ENCODE measurements around the gene SLC34A2.
A peak's percentile ranks its signal among the peaks of the same experiment; 100 is the strongest.

The SLC34A2 gene

GRCh38 chr4:25663781-25664180 is 8.1 kb downstream of the SLC34A2 start:
- no peak for DNase-seq

- no peak for DNase-seq
Observed at GRCh38 chr4:25666031-25666630, 10.5 kb downstream of the SLC34A2 start.

DNA sequence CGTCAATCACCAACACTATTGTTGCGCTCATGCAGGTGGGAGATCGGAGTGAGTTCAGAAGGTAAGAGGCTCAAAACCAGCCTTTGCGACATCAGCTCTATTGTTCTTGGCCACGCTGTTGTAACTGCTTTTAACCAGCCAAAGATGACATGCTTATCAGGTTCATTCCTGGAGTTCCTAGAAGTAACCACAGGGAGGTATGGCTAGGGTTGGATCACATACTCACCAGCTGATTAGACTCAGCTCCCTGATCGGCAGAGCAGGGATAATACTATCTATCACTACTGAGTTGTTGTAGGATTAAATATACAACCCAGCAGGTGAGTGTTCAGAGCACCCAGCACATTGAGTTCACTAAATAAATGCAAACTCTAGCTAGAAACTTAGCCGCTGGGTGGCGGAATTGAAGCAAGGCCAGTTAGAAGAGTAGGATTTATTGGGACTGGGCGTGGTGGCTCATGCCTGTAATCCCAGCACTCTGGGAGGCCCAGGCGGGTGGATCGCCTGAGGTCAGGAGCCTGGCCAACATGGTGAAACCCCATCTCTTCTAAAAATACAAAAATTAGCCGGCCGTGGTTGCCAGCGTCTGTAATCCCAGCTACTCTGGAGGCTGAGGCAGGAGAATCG is 12.4 kb downstream of the SLC34A2 start:
- DNase-seq: no peak

- no peak for DNase-seq
Observed at GRCh38 chr4:25670991-25671390, 15.3 kb downstream of the SLC34A2 start.

GRCh38 chr4:25672756-25673155 is 17.1 kb downstream of the SLC34A2 start:
- DNase-seq: no peak

- DNase-seq: no peak
Observed at GRCh38 chr4:25674386-25674785, 18.7 kb downstream of the SLC34A2 start.

DNA sequence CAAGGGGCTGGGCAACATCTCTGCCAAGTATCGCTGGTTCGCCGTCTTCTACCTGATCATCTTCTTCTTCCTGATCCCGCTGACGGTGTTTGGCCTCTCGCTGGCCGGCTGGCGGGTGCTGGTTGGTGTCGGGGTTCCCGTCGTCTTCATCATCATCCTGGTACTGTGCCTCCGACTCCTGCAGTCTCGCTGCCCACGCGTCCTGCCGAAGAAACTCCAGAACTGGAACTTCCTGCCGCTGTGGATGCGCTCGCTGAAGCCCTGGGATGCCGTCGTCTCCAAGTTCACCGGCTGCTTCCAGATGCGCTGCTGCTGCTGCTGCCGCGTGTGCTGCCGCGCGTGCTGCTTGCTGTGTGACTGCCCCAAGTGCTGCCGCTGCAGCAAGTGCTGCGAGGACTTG is 20.6 kb downstream of the SLC34A2 start:
- no peak for DNase-seq

DNA sequence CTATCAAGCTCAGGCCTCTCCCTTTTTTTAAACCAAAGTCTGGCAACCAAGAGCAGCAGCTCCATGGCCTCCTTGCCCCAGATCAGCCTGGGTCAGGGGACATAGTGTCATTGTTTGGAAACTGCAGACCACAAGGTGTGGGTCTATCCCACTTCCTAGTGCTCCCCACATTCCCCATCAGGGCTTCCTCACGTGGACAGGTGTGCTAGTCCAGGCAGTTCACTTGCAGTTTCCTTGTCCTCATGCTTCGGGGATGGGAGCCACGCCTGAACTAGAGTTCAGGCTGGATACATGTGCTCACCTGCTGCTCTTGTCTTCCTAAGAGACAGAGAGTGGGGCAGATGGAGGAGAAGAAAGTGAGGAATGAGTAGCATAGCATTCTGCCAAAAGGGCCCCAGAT is 21.5 kb downstream of the SLC34A2 start:
- DNase-seq: no peak

GRCh38 chr4:25677943-25678342 is 22.3 kb downstream of the SLC34A2 start:
- DNase-seq: no peak

- DNase-seq: peak; percentile 38
Observed at GRCh38 chr4:25687773-25688172, 32.1 kb downstream of the SLC34A2 start.

DNA sequence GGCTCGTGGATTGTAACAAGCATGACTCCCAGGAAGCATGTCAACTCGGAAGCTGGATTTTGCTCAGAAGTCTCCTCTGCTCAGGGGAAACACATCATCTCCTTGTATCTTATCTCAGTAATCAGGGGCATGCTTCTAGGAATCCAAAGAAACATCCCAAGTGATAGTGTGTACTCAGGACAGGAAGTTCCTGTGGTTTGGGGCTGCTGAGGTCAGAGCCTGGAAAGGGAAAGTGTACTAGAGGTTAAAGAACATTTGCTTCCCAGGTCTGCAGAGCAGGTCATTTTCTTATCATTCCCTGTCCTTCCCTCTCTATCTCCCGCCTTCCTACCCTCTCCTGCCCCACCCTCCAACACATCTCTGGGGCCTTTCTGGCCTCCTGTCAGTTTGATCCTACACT is 38.8 kb downstream of the SLC34A2 start:
- no peak for DNase-seq

DNA sequence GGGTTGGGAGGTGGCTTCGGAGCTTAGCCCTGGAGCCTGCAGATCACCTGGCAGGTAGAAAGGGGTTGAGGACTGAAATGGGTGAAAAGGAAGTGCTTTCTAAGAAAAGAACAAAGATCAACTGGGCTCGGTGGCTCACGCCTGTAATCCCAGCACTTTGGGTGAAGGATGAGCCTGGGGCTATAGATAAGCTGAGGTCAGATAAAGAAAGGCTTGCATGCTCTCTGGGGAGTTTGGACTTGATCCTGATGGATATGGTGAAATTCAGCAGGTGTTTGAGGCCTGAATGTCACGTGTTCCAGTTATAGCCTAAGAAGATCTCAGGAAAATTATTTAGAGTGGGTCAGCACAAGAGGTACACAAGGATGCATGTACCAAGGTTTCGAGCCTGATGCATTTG is 40.8 kb downstream of the SLC34A2 start:
- no peak for DNase-seq

DNA sequence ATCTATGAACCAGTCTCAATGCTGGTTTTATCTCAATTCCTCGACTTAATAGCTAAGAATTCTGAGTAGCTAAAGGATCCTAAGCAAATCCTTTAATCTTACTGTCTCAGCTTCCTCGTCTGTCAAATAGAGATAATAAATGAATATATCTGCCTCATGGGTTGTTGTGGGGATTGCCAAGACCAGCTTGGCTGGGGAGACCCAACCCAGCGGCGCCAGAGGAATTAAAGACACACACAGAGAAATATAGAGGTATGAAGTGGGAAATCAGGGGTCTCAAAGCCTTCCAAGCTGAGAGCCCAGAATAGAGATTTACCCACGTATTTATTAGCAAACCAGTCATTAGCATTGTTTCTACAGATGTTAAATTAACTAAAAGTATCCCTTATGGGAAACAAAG is 41.9 kb downstream of the SLC34A2 start:
- DNase-seq: no peak

- DNase-seq: no peak
Observed at GRCh38 chr4:25700661-25701060, 45.0 kb downstream of the SLC34A2 start.

DNA sequence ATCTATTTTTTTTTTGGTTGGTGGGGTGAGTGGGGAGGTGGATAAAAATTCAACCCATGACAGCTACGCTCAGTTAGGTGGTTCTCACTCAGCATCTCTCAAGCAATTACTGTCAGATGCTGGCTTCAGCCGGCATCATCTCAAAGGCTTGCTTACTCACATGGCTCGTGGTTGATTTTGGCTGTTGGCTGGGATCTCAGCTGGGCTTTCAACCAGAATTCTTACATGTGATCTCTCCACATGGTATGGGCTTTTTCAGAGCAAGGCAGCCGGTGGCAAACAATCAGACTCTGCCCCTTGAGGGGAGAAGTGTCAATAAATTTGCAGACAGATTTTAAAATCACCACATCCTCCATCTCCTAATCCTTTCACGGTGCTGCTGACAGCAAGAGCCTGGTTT is 47.2 kb downstream of the SLC34A2 start:
- DNase-seq: no peak

DNA sequence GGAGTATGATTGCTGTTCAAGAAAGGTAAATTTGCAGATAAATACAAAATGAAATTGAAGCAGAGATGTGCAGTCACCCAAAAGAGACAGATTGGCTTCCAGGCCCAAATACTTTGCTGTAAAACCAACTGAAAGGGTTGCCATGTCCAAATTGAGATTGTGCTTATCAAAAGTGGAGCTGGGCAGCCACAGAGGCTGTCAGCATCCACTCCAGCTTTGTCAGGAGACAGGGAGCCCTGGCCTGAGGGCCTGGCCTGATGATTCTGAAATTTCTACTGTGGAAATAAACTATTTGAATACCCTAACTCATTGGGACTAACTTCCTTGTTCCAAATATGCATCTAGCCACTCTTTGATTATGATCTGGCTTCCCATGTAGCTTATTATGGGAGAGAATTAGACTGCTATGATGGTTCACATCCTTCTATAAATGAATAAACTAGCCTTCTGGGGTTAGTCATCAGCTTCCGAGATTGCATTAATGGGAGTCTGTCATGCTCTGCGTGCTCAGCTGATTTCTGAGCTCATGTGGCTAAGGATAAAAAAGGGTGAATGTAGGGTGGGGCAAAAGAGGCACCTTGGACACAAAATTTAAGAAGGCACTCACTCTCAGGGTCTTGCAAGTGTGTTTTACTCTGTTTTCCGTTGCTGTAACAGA is 48.2 kb downstream of the SLC34A2 start:
- DNase-seq: no peak

GRCh38 chr4:25704516-25704915 is 48.9 kb downstream of the SLC34A2 start:
- no peak for DNase-seq

- DNase-seq: no peak
Observed at GRCh38 chr4:25710637-25711036, 55.0 kb downstream of the SLC34A2 start.

- no peak for DNase-seq
Observed at GRCh38 chr4:25712611-25713010, 57.0 kb downstream of the SLC34A2 start.

DNA sequence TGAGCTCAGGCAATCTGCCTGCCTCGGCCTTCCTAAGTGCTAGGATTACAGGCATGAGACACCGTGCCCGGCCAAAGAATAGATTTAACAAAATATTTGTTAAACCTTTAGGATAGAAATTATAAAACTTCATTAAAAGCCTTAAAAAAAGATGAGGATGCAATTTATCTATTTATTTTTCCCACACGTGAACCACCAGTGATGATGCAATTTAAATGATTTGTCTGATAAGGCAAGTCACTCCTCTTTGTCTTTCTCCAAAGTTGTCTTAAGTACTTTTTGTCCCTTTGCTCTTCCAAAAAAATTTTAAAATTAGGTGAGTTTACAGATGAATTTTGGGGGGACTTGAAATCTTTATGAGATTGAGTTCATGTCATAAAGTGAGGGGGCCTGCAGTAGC is 58.2 kb downstream of the SLC34A2 start:
- DNase-seq: no peak

- no peak for DNase-seq
Observed at GRCh38 chr4:25722964-25723363, 67.3 kb downstream of the SLC34A2 start.

DNA sequence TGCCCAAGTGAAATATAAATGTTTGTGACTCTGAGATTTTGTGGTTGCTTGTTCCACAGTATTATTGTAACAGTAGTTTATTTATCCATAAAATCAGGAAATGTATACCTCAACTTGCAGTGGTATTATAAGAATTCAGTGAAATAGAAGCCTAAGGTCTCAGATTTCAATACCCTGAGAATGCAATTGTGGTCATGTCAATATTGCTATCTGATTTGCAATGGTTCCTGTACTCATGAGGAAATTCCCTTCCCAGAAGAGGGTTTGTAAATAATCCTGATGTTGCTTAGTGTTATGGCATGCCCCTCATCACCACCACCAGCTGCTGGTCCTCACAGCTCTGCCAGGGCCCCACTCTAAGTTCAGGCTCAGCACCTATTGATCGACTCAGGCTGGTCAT is 67.8 kb downstream of the SLC34A2 start:
- DNase-seq: no peak

DNA sequence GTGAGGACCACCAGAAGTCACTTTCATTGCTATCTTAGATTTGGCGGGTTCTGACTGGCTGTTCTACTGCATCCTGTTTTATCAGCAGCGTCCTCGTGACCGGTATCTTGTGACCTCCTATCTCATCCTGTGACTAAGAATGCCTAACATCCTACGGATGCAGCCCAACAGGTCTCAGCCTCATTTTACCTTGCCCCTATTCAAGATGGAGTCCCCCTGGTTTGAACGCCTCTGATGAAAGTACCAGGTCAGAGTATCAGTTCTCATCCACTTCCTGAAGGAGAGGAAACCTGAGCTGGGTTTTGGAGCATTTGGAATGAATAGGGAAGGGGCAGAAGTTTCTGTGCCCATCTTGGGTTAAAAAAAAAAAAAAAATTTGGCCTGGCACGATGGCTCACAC is 70.2 kb downstream of the SLC34A2 start:
- no peak for DNase-seq

DNA sequence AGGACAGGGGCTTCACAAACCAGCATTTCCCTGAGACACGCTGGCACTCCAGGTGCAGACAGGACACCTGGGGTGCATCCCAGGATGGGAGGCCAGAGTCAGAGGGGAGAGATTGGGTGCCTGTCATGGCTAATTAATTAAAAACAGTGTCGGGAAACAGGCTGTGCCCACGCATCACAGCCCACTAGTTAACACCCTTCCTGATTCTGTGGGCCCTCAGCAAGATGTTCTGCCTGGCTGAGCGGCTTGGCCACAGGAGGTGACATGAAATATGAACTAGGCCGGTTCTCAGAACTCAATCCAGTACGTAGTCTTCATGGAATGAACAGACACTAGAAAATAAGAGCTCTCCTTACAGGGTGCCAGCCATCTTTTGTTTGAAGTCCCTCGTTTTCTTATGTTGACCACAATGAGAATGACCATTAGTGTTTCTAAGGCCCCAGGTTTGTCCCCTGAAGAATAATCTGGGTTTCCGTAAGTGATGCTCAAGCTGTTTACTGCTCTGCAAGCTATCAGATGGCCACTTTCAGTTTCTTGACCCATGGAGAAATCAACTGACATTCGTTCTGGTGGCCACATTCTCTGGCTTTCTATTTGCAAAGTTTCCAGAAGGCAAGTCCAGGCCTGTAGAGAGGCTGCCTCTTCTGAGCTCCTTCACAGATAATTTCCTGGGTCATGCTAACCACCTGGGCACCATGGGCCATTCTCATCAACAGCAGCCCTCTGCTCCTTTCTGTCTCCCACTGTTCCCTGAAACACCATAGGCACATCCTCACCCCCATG is 72.3 kb downstream of the SLC34A2 start:
- DNase-seq: no peak

All from CD4-positive, alpha-beta T cell treated with Interleukin-17A for 1 hour (primary cell).